HFF-Myc (cell line): ENCODE data around the gene TENT4B.

Source experiments
- DNase-seq: peaks from one replicate; pipeline ENCODE4 v3.0.0-alpha.2; 2011; ENCODE audit warnings: low read depth; ENCODE audit errors: extremely low read depth
- H3K4me3 ChIP-seq: replicated peaks from 2 replicates; pipeline ENCODE4 v1.5.1; 2011; ENCODE audit warnings: low read depth, mild to moderate bottlenecking, control low read depth, low read length
- TF ChIP-seq, protein P1 (sequence below): IDR thresholded peaks from 2 replicates; pipeline ENCODE4 v1.5.1; 2012; ENCODE audit warnings: mild to moderate bottlenecking, low read depth, low read length, control low read depth; ENCODE audit errors: missing control alignments

TENT4B gene

GRCh38 chr16:50265260-50265659 lies 112.2 kb downstream of the TENT4B start:
- DNase-seq: no peak
- TF ChIP-seq, protein P1, sequence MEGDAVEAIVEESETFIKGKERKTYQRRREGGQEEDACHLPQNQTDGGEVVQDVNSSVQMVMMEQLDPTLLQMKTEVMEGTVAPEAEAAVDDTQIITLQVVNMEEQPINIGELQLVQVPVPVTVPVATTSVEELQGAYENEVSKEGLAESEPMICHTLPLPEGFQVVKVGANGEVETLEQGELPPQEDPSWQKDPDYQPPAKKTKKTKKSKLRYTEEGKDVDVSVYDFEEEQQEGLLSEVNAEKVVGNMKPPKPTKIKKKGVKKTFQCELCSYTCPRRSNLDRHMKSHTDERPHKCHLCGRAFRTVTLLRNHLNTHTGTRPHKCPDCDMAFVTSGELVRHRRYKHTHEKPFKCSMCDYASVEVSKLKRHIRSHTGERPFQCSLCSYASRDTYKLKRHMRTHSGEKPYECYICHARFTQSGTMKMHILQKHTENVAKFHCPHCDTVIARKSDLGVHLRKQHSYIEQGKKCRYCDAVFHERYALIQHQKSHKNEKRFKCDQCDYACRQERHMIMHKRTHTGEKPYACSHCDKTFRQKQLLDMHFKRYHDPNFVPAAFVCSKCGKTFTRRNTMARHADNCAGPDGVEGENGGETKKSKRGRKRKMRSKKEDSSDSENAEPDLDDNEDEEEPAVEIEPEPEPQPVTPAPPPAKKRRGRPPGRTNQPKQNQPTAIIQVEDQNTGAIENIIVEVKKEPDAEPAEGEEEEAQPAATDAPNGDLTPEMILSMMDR: peak; percentile 33
- no peak overlapping the region for H3K4me3 ChIP-seq

- DNase-seq: no peak
- H3K4me3 ChIP-seq: peak overlapping the region; percentile 61
- TF ChIP-seq, protein P1: no peak
Observed at GRCh38 chr16:50265716-50266336, 112.7 kb downstream of the TENT4B start.

GRCh38 chr16:50266337-50267091 lies 113.4 kb downstream of the TENT4B start, which contains the start of gene ADCY7:
ADCY7 (plus strand) TSS chr16:50266551; CDS start chr16:50288180, 21,629 bp downstream.
- no peak for DNase-seq
- TF ChIP-seq, protein P1: no peak
- H3K4me3 ChIP-seq: peak within 1 kb of the TSS; percentile 61

DNA sequence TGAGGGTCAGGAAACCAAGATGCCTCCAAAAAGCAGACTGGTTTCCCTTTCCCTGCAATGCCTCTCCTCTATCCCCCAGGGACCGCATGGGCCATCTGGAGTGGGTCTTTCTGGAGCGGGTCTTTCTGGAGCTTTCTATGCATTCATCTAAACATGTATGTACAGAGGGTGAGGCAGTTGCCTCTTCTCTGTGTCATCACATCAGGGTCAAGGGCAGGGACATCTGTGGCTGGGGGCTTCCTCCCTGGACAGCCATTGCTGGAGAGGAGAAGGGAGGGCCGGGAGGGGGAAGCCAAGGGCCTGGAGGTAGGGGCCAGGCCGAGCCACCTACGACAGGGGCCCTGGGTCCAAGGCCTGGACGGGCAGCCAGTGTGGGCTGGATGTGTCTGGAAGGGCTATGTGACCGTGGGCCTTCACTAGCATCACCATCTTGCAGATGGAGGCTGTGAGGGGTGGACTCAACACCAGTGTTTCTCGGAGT lies 114.1 kb downstream of the TENT4B start:
- TF ChIP-seq, protein P1: no peak
- H3K4me3 ChIP-seq: peak overlapping the region; percentile 61
- DNase-seq: no peak

DNA sequence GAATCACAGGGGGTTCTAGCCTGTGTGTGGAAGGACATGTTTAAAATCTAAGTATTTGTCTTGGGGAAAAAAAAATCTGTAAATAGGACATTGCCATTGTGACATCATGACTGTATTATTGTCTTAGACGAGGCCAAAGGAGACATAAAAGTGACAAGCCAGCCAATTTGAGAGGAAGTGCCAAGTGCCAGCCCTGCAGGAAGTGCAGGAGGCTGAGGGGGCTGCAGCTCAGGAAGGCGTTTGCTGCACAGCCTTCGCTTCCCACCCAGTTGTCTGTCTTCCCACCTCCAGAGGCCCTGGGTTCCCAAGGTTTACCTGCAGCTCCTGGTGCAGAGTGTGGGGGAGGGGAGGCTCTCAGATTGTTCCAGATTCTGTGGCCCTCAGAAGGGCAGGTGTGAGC lies 114.5 kb downstream of the TENT4B start:
- TF ChIP-seq, protein P1: no peak
- peak overlapping the region; percentile 61 for H3K4me3 ChIP-seq

GRCh38 chr16:50268352-50268751 lies 115.2 kb downstream of the TENT4B start:
- DNase-seq: no peak
- TF ChIP-seq, protein P1: no peak
- no peak overlapping the region for H3K4me3 ChIP-seq

More for the DNA sequence above, 114.5 kb downstream of the TENT4B start:
- no peak for DNase-seq
